DOHH2 (cell line): ENCODE measurements around the gene HEPHL1.

Experiments
- CTCF ChIP-seq: fragments of 200-600 bp; sonication (generic); IDR thresholded peaks from one replicate; pipeline ENCODE4 v1.5.1; 2014; ENCODE audit warnings: antibody characterized with exemption, mild to moderate bottlenecking, low read depth, low read length; ENCODE audit not compliant: poor library complexity, severe bottlenecking
- EZH2phosphoT487 ChIP-seq: fragments of 200-600 bp; sonication (generic); IDR thresholded peaks from 2 replicates; pipeline ENCODE4 v1.6.1; 2017; ENCODE audit warnings: borderline replicate concordance, mild to moderate bottlenecking, antibody characterized with exemption, low read length, moderate library complexity, mixed read lengths

- TF ChIP-seq CTCF, result no peak
- no peak for TF ChIP-seq EZH2phosphoT487
These were observed 99.8 kb downstream of the HEPHL1 start for GRCh38 chr11:94120946-94121345.
